ENCODE data around the gene LPP.

The LPP gene

GRCh38 chr3:188874576-188874975 lies 720.6 kb downstream of the LPP start:
- no peak for DNase-seq (ENCODE audit: low read depth)

DNA sequence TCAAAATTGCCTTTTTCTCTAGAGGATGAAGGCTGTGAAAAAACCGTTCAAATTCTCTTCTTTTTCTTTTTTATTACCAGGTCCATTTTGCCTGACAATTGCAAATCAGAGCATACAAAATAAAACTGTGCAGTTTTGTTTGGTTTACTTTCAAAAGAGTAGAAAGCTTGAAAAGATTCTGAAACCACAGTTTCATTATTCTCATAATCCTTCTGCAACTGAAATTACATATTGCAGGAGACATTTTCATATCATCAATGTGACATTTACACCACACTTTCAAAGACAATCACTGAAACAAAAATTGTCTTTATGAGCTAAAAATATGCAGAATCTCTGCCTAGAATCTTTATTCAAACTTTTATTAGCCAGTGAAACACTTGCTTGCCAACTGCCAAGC lies 721.5 kb downstream of the LPP start:
- no peak for DNase-seq (ENCODE audit: low read depth)

GRCh38 chr3:188876370-188876769 lies 722.4 kb downstream of the LPP start:
- DNase-seq (ENCODE audit: low read depth): no peak

DNA sequence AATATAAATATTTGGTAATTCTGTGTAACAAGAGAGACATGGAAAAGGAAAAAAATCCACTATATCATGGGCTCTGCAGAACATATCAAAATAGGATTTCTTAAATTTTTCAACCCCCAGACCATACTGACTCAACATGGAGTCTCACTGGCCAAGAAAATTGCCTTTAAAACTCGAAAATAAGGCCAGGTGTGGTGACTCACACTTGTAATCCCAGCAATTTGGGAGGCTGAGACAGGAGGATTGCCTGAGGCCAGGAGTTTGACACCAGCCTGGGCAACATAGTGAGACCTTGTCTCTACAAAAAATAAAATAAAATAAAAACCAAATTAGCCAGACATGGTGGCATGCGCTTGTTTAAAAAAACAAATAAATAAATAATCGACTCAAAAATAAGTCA lies 723.4 kb downstream of the LPP start:
- no peak for DNase-seq (ENCODE audit: low read depth)

GRCh38 chr3:188878076-188878475 lies 724.1 kb downstream of the LPP start:
- no peak for DNase-seq (ENCODE audit: low read depth)

- peak; percentile 71 for DNase-seq (ENCODE audit: low read depth)
Measured at GRCh38 chr3:188881954-188882641, 728.1 kb downstream of the LPP start.

DNA sequence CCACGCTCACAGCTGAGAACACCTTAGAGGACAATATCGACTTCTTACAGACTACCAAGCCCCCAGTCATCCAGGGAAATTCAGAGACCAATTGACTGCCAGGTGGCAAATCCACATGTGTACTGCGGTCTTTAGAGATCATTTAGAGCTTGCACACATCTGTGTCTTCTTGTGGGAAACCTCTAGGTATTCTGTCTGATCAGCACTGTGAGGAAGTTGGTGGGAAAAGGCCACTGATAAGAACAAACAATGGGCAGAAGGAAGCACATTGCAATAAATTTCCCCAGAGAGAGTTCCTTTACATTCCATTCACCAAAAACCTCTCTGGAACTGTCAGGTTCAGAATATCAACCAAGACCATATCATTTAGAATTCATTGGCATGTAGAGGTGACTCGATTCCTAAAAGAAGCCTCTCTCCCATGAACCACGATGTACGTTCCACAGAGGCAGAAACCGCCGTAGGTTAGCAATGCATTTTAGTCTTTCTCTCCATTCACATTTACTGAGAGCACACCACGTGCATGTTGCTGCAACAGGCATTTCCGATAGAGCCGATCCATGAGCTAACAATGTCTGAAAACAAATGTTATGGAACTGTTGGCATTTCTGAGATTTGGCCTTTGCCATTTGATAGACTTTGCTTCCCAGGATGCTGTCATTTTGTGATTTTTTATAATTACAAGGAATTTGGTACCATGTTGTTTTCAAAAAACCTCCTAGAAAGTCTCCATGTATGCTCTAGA lies 730.5 kb downstream of the LPP start:
- DNase-seq (ENCODE audit: low read depth): no peak

GRCh38 chr3:188888321-188889053 lies 734.5 kb downstream of the LPP start:
- DNase-seq (ENCODE audit: low read depth): no peak

GRCh38 chr3:188889054-188889491 lies 735.1 kb downstream of the LPP start:
- no peak for DNase-seq (ENCODE audit: low read depth)

GRCh38 chr3:188890572-188891270 lies 736.8 kb downstream of the LPP start:
- peak; percentile 27 for DNase-seq (ENCODE audit: low read depth)

DNA sequence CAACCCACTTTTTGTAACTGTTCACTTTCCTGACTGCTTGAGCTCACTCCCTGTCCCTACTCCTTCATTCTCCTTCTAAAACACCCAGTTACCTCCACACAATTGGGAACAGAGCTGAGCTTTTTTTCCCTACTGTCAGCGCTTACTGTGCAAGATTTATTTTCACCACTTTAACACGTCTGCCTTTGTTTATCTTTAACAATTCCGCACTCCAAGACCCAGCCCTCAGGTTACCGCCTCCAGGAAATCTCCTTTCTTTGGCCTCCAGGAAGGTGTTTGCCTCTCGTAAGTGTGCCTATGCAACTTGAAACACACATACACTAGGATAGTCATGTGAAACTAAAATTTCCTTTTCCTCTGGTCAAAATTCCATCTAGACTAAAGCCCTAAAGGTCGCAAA lies 745.9 kb downstream of the LPP start:
- DNase-seq (ENCODE audit: low read depth): no peak

GRCh38 chr3:188900421-188900951 lies 746.5 kb downstream of the LPP start:
- DNase-seq (ENCODE audit: low read depth): peak; percentile 43

GRCh38 chr3:188901126-188901525 lies 747.2 kb downstream of the LPP start:
- no peak for DNase-seq (ENCODE audit: low read depth)

GRCh38 chr3:188901671-188902287 lies 747.8 kb downstream of the LPP start:
- DNase-seq (ENCODE audit: low read depth): no peak

DNA sequence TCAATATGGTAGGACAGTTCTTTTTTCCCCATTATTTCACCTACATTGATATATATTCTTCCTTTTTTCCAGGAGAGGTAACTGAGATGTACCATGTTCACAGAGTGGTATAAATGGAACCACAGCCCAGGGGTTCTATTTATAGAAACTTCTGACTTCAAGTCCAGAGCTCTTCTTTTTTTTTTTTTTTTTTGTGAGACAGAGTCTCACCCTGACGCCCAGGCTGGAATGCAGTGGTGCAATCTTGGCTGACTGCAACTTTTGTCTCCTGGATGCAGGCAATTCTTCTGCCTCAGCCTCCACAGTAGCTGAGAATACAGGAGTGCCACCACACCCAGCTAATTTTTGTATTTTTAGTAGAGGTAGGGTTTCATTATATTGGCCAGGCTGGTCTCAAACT lies 750.7 kb downstream of the LPP start:
- DNase-seq (ENCODE audit: low read depth): no peak

GRCh38 chr3:188905547-188905946 lies 751.6 kb downstream of the LPP start:
- no peak for DNase-seq (ENCODE audit: low read depth)

- DNase-seq (ENCODE audit: low read depth): no peak
Measured at GRCh38 chr3:188906236-188906635, 752.3 kb downstream of the LPP start.

DNA sequence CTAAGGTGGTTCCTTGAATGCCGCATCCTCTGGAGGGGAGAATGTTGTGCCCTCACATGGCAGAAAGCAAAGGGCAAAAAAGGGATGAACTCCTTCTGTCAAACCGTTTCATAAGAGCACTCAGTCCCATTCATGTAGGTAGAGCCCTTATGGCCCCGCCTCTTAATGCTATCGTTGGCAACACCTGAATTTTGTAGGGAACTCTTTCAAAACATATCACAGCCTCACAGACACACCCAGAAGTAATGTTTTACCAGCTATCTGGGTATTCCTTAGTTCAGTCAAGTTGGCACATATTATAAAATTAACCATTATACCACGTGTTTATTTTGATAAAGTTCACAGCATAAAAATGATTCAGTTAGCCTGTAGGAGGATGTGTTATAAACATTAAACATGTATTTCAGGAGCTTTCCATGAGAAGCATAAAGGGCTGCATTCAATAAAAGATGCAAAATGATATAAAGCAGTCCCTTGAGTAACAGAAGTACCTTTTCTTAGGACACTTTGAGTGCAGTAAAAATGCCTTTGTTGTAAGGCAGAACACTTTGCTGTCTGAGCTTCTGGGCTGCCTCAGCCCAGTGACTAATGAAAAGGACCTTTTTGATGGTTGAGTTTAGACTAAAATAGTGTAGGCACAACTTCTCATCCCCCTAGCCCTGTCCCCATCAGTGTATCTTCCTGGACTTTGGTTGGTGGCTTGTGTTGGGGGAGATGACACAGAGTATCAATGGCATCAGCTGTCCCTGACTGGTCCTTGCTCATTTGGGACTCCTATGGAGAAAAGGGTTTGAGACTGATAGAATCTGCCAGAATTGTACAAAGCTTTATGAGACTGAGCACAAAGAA lies 754.3 kb downstream of the LPP start:
- no peak for DNase-seq (ENCODE audit: low read depth)

GRCh38 chr3:188911026-188911850 lies 757.3 kb downstream of the LPP start:
- no peak for DNase-seq (ENCODE audit: low read depth)

DNA sequence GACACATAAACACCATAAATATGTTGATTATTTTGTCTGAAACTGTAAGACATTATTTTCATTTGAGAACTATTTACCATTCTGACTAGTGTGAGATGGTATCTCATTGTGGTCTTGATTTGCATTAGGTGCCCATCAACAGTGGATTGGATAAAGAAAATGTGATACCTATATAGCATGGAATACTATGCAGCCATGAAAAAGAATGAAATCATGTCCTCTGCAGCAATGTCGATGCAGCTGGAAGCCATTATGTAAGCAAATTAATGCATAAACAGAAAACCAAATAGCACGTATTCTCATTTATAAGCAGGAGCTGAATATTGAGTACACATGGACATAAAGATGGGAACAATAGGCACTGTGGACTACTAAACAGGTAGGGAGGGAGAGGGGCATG lies 759.1 kb downstream of the LPP start:
- no peak for DNase-seq (ENCODE audit: low read depth)
